Measurements from ENCODE around the gene CCDC6.

GRCh38 chr10:59752278-59752940 lies 153.9 kb downstream of the CCDC6 start:
- TF ChIP-seq, protein P1, sequence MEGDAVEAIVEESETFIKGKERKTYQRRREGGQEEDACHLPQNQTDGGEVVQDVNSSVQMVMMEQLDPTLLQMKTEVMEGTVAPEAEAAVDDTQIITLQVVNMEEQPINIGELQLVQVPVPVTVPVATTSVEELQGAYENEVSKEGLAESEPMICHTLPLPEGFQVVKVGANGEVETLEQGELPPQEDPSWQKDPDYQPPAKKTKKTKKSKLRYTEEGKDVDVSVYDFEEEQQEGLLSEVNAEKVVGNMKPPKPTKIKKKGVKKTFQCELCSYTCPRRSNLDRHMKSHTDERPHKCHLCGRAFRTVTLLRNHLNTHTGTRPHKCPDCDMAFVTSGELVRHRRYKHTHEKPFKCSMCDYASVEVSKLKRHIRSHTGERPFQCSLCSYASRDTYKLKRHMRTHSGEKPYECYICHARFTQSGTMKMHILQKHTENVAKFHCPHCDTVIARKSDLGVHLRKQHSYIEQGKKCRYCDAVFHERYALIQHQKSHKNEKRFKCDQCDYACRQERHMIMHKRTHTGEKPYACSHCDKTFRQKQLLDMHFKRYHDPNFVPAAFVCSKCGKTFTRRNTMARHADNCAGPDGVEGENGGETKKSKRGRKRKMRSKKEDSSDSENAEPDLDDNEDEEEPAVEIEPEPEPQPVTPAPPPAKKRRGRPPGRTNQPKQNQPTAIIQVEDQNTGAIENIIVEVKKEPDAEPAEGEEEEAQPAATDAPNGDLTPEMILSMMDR (IDR thresholded peaks at IDR 0.05), result no peak
- TF ChIP-seq POLR2A (IDR thresholded peaks at IDR 0.05), result no peak

Measured in testis (tissue), 2 donors.